ENCODE results near the gene PTCD1.
"Not testable (repeated sequence)": the region's sequence is repeated elsewhere in the genome, so short reads cannot be mapped to it uniquely, and the experiment has no call there.

PTCD1 gene

GRCh38 chr7:99387239-99387635, 51.4 kb downstream of the PTCD1 start:
- DNase-seq (ENCODE audit: low read depth), result not testable (repeated sequence)

GRCh38 chr7:99386584-99387238, 51.9 kb downstream of the PTCD1 start:
- no peak for DNase-seq (ENCODE audit: low read depth)

GRCh38 chr7:99385564-99385963, 53.0 kb downstream of the PTCD1 start:
- DNase-seq (ENCODE audit: low read depth), result no peak

GRCh38 chr7:99384523-99384922, 54.1 kb downstream of the PTCD1 start:
- no peak for DNase-seq (ENCODE audit: low read depth)

- no peak for DNase-seq (ENCODE audit: low read depth)
Observed at GRCh38 chr7:99383791-99384370, 54.7 kb downstream of the PTCD1 start.

- no peak for DNase-seq (ENCODE audit: low read depth)
Observed at GRCh38 chr7:99383203-99383602, 55.4 kb downstream of the PTCD1 start.

GRCh38 chr7:99381664-99382075, 56.9 kb downstream of the PTCD1 start:
- DNase-seq (ENCODE audit: low read depth), result no peak

GRCh38 chr7:99380823-99381663, 57.6 kb downstream of the PTCD1 start:
- DNase-seq (ENCODE audit: low read depth), result peak; percentile 75

GRCh38 chr7:99380032-99380822, 58.4 kb downstream of the PTCD1 start:
- DNase-seq (ENCODE audit: low read depth), result no peak

- not testable (repeated sequence) for DNase-seq (ENCODE audit: low read depth)
Observed at GRCh38 chr7:99379693-99380031, 58.9 kb downstream of the PTCD1 start.

- DNase-seq (ENCODE audit: low read depth), result no peak
Observed at GRCh38 chr7:99379043-99379577, 59.5 kb downstream of the PTCD1 start.

- DNase-seq (ENCODE audit: low read depth), result no peak
Observed at GRCh38 chr7:99375070-99375807, 63.4 kb downstream of the PTCD1 start.

- DNase-seq (ENCODE audit: low read depth), result peak; percentile 62
Observed at GRCh38 chr7:99374111-99375064, 64.2 kb downstream of the PTCD1 start, which contains the start of gene ARPC1B. Gene ARPC1B (plus strand): TSS chr7:99374730. CDS start chr7:99385715, 10,985 bp downstream.

GRCh38 chr7:99373091-99374066, 65.2 kb downstream of the PTCD1 start:
- DNase-seq (ENCODE audit: low read depth), result no peak

- DNase-seq (ENCODE audit: low read depth), result no peak
Observed at GRCh38 chr7:99372275-99373090, 66.1 kb downstream of the PTCD1 start.

GRCh38 chr7:99371376-99371920, 67.2 kb downstream of the PTCD1 start:
- DNase-seq (ENCODE audit: low read depth), result no peak

GRCh38 chr7:99369767-99370391, 68.7 kb downstream of the PTCD1 start:
- no peak for DNase-seq (ENCODE audit: low read depth)
